ENCODE results near the gene EID2B. TPM values are rescaled to one million over a fixed set of nuclear protein-coding genes. Genes with fewer than 3 reads are reported as not detected.

The EID2B gene
- total and polyA plus RNA-seq, 2 of the 13 experiments (the other 11 are each of a cell fraction or from before 2014, with no cell fraction given), result 2.5 to 3.7 TPM

DNA sequence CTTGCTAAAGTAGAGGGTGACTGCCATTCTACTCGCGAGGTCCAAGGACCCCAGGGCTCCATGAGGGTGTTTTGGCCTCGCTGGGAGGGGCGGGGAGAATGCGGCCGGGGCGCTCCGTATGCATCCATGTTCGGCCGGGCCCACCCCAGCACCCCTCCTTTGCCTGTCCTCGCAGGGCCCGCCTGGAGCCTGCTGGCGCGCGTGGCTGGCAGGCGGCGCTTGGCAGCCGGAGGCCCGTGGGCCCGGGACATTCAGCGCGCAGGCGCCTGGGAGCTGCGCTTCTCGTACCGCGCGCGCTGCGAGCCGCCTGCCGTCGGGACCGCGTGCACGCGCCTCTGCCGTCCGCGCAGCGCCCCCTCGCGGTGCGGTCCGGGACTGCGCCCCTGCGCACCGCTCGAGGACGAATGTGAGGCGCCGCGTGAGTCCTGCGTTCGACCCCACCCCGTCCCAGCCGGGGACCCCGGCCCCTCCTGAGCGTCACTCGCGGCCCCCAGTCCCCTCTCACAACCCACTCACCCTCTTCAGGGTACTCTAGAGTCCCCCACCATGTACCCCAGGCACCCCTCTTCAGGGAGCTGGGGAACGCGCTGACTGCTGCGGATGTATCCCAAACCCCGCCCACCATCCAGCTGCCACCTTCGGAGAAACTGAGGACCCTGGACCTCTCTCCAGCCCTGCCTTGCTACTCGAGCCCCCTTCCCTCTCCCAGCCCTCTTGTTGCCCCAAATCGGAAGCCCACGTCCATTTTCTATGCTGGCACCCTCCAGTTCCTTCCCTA, 29.8 kb downstream of the EID2B start (continued):
- TF ChIP-seq, protein P1, sequence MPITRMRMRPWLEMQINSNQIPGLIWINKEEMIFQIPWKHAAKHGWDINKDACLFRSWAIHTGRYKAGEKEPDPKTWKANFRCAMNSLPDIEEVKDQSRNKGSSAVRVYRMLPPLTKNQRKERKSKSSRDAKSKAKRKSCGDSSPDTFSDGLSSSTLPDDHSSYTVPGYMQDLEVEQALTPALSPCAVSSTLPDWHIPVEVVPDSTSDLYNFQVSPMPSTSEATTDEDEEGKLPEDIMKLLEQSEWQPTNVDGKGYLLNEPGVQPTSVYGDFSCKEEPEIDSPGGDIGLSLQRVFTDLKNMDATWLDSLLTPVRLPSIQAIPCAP (CRISPR knock-in tag; IDR thresholded peaks at IDR 0.05; ENCODE audit: low read depth), result peak; percentile 94
- TF ChIP-seq, protein P2, sequence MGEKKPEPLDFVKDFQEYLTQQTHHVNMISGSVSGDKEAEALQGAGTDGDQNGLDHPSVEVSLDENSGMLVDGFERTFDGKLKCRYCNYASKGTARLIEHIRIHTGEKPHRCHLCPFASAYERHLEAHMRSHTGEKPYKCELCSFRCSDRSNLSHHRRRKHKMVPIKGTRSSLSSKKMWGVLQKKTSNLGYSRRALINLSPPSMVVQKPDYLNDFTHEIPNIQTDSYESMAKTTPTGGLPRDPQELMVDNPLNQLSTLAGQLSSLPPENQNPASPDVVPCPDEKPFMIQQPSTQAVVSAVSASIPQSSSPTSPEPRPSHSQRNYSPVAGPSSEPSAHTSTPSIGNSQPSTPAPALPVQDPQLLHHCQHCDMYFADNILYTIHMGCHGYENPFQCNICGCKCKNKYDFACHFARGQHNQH (CRISPR knock-in tag; IDR thresholded peaks at IDR 0.05), result peak; percentile 77; the same call in 1 of the 2 replicates
- TF ChIP-seq U2AF1 (optimal IDR thresholded peaks at IDR 0.05; ENCODE audit: low read depth, low read length), result no peak
- TF ChIP-seq MTF1 (CRISPR knock-in tag; IDR thresholded peaks at IDR 0.05), result peak; percentile 93
- no peak for TF ChIP-seq HNRNPUL1 (IDR thresholded peaks at IDR 0.05; ENCODE audit: low read depth, low read length)
- peak; percentile 93; the same call in 1 of the 2 replicates for TF ChIP-seq CAMTA2 (CRISPR knock-in tag; IDR thresholded peaks at IDR 0.05; ENCODE audit: borderline replicate concordance)
- TF ChIP-seq GABPA (IDR thresholded peaks at IDR 0.05; ENCODE audit: low read depth, low read length), result no peak
- no peak for TF ChIP-seq GABPA (CRISPR knock-in tag; IDR thresholded peaks at IDR 0.05; ENCODE audit: low read depth)
- TF ChIP-seq ZNF547 (CRISPR knock-in tag; IDR thresholded peaks at IDR 0.05), result peak; percentile 100
- TF ChIP-seq, protein P3, sequence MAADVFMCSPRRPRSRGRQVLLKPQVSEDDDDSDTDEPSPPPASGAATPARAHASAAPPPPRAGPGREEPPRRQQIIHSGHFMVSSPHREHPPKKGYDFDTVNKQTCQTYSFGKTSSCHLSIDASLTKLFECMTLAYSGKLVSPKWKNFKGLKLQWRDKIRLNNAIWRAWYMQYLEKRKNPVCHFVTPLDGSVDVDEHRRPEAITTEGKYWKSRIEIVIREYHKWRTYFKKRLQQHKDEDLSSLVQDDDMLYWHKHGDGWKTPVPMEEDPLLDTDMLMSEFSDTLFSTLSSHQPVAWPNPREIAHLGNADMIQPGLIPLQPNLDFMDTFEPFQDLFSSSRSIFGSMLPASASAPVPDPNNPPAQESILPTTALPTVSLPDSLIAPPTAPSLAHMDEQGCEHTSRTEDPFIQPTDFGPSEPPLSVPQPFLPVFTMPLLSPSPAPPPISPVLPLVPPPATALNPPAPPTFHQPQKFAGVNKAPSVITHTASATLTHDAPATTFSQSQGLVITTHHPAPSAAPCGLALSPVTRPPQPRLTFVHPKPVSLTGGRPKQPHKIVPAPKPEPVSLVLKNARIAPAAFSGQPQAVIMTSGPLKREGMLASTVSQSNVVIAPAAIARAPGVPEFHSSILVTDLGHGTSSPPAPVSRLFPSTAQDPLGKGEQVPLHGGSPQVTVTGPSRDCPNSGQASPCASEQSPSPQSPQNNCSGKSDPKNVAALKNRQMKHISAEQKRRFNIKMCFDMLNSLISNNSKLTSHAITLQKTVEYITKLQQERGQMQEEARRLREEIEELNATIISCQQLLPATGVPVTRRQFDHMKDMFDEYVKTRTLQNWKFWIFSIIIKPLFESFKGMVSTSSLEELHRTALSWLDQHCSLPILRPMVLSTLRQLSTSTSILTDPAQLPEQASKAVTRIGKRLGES (CRISPR knock-in tag; IDR thresholded peaks at IDR 0.05; ENCODE audit: borderline replicate concordance), result peak; percentile 93
- TF ChIP-seq ZNF382 (CRISPR knock-in tag; IDR thresholded peaks at IDR 0.05; ENCODE audit: borderline replicate concordance), result no peak
- no peak for TF ChIP-seq ASH2L (IDR thresholded peaks at IDR 0.05; ENCODE audit: insufficient read length, low read depth, low read length)
- peak; percentile 78; the same call in 1 of the 2 replicates for TF ChIP-seq ZSCAN31 (CRISPR knock-in tag; IDR thresholded peaks at IDR 0.05; ENCODE audit: low read depth)
- TF ChIP-seq ZKSCAN1 (IDR thresholded peaks at IDR 0.05; ENCODE audit: low read length), result no peak
- TF ChIP-seq ZFYVE20 (CRISPR knock-in tag; IDR thresholded peaks at IDR 0.05; ENCODE audit: borderline replicate concordance, low read depth), result peak; percentile 99
- peak; percentile 95; the same call in 1 of the 2 replicates for TF ChIP-seq PAWR (CRISPR knock-in tag; IDR thresholded peaks at IDR 0.05; ENCODE audit: borderline replicate concordance)
- no peak for TF ChIP-seq TBL1XR1 (IDR thresholded peaks at IDR 0.05; ENCODE audit: borderline replicate concordance, low read length, partially characterized antibody)

Data from HepG2 (cell line).